Epithelial cell of esophagus (primary cell): ENCODE results near the gene KCNK7.

Experiments used
- DNase-seq: peaks from one replicate; pipeline ENCODE4 v3.0.0; 2010; ENCODE audit warnings: low read depth
- H3K4me3 ChIP-seq: 2 replicates; pipeline ENCODE4 v1.5.1; 2011; ENCODE audit warnings: mild to moderate bottlenecking, low read length, control low read depth
- TF ChIP-seq, protein P1 (sequence below): IDR thresholded peaks from 2 replicates; pipeline ENCODE4 v1.5.1; 2011; ENCODE audit warnings: low read depth, mild to moderate bottlenecking, low read length, control low read depth, inconsistent platforms; ENCODE audit not compliant: insufficient read depth; ENCODE audit errors: missing control alignments

KCNK7 gene

GRCh38 chr11:65609229-65609628 is 13.6 kb upstream of the KCNK7 start:
- TF ChIP-seq, protein P1, sequence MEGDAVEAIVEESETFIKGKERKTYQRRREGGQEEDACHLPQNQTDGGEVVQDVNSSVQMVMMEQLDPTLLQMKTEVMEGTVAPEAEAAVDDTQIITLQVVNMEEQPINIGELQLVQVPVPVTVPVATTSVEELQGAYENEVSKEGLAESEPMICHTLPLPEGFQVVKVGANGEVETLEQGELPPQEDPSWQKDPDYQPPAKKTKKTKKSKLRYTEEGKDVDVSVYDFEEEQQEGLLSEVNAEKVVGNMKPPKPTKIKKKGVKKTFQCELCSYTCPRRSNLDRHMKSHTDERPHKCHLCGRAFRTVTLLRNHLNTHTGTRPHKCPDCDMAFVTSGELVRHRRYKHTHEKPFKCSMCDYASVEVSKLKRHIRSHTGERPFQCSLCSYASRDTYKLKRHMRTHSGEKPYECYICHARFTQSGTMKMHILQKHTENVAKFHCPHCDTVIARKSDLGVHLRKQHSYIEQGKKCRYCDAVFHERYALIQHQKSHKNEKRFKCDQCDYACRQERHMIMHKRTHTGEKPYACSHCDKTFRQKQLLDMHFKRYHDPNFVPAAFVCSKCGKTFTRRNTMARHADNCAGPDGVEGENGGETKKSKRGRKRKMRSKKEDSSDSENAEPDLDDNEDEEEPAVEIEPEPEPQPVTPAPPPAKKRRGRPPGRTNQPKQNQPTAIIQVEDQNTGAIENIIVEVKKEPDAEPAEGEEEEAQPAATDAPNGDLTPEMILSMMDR, result no peak
- no peak for DNase-seq
- no peak overlapping the region for H3K4me3 ChIP-seq

- no peak for DNase-seq
- peak overlapping the region; percentile 28 for H3K4me3 ChIP-seq
- TF ChIP-seq, protein P1, result no peak
Measured at GRCh38 chr11:65607614-65608426, 12.2 kb upstream of the KCNK7 start.

DNA sequence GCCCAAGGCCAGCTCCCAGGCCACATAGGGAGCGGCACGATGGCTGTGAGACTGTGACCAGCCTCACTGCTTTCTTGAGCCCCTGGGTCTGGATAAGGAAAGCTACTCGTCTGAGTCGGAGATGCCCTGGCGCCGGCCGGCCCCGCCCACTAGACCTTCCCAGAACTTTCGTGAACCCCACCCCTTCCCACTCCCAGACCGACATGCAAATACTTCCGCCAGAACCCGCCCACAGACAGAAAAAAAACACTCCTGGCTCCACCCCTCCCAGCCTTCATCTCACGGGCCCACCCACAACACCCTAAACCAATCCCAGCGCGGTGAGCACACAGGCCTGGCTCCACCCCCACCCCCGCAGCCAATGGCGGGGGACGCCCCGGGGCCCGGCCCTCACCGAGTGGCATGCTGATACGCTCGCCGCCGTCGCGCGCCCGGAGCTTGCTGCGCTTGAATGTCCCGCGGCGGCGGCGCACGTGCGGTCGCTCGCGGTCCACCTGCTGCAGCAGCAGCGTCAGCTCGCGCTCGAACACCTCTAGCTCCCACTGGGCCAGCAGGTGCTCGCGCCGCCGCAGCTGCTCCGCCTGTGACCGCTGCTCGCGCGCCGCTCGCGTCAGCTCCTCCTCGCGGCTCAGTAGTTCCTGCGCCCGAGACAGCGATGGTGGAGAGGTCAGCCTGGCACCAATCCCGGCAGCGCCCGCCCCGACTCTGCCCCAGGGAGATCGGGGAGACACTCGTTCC is 11.4 kb upstream of the KCNK7 start:
- H3K4me3 ChIP-seq, result peak overlapping the region; percentile 28
- TF ChIP-seq, protein P1, result no peak
- peak; percentile 97 for DNase-seq

- H3K4me3 ChIP-seq, result no peak overlapping the region
- TF ChIP-seq, protein P1, result no peak
- DNase-seq, result no peak
Measured at GRCh38 chr11:65604258-65604657, 8.7 kb upstream of the KCNK7 start.

GRCh38 chr11:65599955-65600246 is 4.3 kb upstream of the KCNK7 start:
- TF ChIP-seq, protein P1, result no peak
- DNase-seq, result no peak
- no peak overlapping the region for H3K4me3 ChIP-seq

GRCh38 chr11:65599216-65599954 is 3.8 kb upstream of the KCNK7 start:
- TF ChIP-seq, protein P1, result no peak
- no peak for DNase-seq

More at GRCh38 chr11:65599216-65599954, 3.8 kb upstream of the KCNK7 start:
- H3K4me3 ChIP-seq, result no peak overlapping the region
